GM03348 (cell line): ENCODE measurements around the gene SUB1.
A peak's percentile ranks its signal among the peaks of the same experiment; 100 is the strongest.
"Not testable (repeated sequence)": the region's sequence is repeated elsewhere in the genome, so short reads cannot be mapped to it uniquely, and the experiment has no call there.

ENCODE experiments used
- DNase-seq: peaks from one replicate; pipeline ENCODE4 v3.0.0; 2012; ENCODE audit warnings: low spot score

Gene SUB1

GRCh38 chr5:32600054-32600622, 14.8 kb downstream of the SUB1 start:
- peak; percentile 86 for DNase-seq

GRCh38 chr5:32601623-32602295, 16.4 kb downstream of the SUB1 start:
- no peak for DNase-seq

GRCh38 chr5:32602906-32603305, 17.5 kb downstream of the SUB1 start:
- no peak for DNase-seq

- no peak for DNase-seq
Observed at GRCh38 chr5:32604800-32605765, 19.7 kb downstream of the SUB1 start.

GRCh38 chr5:32605766-32606152, 20.4 kb downstream of the SUB1 start:
- no peak for DNase-seq

GRCh38 chr5:32612134-32612888, 27.0 kb downstream of the SUB1 start:
- peak; percentile 59 for DNase-seq

GRCh38 chr5:32613050-32613672, 27.8 kb downstream of the SUB1 start:
- peak; percentile 84 for DNase-seq

- DNase-seq = no peak
Observed at GRCh38 chr5:32615236-32615635, 29.9 kb downstream of the SUB1 start.

GRCh38 chr5:32618962-32619361, 33.6 kb downstream of the SUB1 start:
- DNase-seq = no peak

GRCh38 chr5:32621256-32621655, 35.9 kb downstream of the SUB1 start:
- DNase-seq = no peak

GRCh38 chr5:32625106-32625505, 39.7 kb downstream of the SUB1 start:
- no peak for DNase-seq

GRCh38 chr5:32625547-32625946, 40.2 kb downstream of the SUB1 start:
- no peak for DNase-seq

- DNase-seq = no peak
Observed at GRCh38 chr5:32627219-32627870, 42.0 kb downstream of the SUB1 start.

- no peak for DNase-seq
Observed at GRCh38 chr5:32628049-32628844, 42.9 kb downstream of the SUB1 start.

GRCh38 chr5:32630867-32631491, 45.6 kb downstream of the SUB1 start:
- DNase-seq = no peak

GRCh38 chr5:32633017-32633416, 47.7 kb downstream of the SUB1 start:
- not testable (repeated sequence) for DNase-seq

GRCh38 chr5:32638309-32638708, 53.0 kb downstream of the SUB1 start:
- no peak for DNase-seq

GRCh38 chr5:32639943-32640342, 54.6 kb downstream of the SUB1 start:
- no peak for DNase-seq

GRCh38 chr5:32642276-32643002, 57.1 kb downstream of the SUB1 start:
- DNase-seq = peak; percentile 23
